Loucy (cell line): ENCODE data around the gene USF2.

Experiments
- EZH2phosphoT487 ChIP-seq: fragments of 200-600 bp; IDR thresholded peaks from 2 replicates; pipeline ENCODE4 v1.6.1; 2018; ENCODE audit warnings: antibody characterized with exemption, mild to moderate bottlenecking, moderate library complexity, borderline replicate concordance
- TF ChIP-seq, protein P1 (sequence below): fragments of 200-600 bp; sonication (generic); conservative IDR thresholded peaks from 2 replicates; pipeline ENCODE4 v1.5.1; 2014; ENCODE audit warnings: mild to moderate bottlenecking, antibody characterized with exemption, low read length

DNA sequence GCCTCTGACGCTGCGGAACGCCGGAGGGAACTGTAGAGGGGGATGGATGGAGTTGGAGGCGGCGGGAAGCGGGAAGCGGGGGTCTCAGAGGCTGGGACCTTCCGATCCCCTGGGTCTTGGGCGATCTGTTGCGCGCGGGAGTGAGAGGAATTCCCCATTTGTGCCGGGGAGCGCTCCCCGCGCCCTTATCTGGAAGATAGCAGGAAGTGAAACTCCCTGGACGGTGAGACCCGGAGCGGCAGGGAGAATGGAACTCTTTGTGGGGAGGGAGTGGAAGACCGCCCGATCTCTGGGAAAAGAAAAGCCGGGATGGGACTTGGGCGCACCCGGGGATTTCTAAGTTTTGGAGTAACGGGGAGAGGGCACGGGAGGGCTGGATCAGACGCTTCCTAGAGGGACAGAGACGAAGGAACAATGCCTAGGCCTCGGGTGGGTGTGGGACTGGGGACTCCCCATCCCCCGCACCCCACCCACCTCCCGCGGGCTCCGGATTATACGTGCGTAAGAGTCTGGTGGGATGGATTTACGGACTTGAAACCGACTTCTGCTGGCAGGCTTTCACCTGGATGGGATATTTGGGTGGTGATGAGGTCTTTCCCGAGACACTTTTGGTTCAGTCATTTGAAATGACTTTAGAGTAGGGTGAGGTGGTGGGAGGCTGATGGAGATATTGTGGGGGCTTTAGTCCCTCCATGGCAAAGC, 19.5 kb upstream of the USF2 start:
- TF ChIP-seq, protein P1, sequence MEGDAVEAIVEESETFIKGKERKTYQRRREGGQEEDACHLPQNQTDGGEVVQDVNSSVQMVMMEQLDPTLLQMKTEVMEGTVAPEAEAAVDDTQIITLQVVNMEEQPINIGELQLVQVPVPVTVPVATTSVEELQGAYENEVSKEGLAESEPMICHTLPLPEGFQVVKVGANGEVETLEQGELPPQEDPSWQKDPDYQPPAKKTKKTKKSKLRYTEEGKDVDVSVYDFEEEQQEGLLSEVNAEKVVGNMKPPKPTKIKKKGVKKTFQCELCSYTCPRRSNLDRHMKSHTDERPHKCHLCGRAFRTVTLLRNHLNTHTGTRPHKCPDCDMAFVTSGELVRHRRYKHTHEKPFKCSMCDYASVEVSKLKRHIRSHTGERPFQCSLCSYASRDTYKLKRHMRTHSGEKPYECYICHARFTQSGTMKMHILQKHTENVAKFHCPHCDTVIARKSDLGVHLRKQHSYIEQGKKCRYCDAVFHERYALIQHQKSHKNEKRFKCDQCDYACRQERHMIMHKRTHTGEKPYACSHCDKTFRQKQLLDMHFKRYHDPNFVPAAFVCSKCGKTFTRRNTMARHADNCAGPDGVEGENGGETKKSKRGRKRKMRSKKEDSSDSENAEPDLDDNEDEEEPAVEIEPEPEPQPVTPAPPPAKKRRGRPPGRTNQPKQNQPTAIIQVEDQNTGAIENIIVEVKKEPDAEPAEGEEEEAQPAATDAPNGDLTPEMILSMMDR, result no peak
- no peak for TF ChIP-seq EZH2phosphoT487
